Immature natural killer cell (primary cell): Measurements from ENCODE around the gene C9orf57. TPM values are rescaled to one million over a fixed set of nuclear protein-coding genes. Genes with fewer than 3 reads are reported as not detected.
"Not testable (repeated sequence)": the region's sequence is repeated elsewhere in the genome, so short reads cannot be mapped to it uniquely, and the experiment has no call there.

Experiments
- DNase-seq, 3 donors: peaks; one replicate each; pipeline ENCODE4 v3.0.0; 2022; ENCODE audit warnings: mixed read lengths in 1 of 3
- H3K27ac Mint-ChIP-seq, 6 donors: one replicate each; pipeline ENCODE4 v1.8.0; 2020; ENCODE audit warnings: mixed read lengths in 6 of 6, mild to moderate bottlenecking in 5 of 6, inconsistent platforms in 4 of 6, moderate library complexity in 3 of 6
- H3K27me3 Mint-ChIP-seq, 3 donors: one replicate each; pipeline ENCODE4 v1.8.0; 2020 to 2021; ENCODE audit warnings: low read depth in 3 of 3, mild to moderate bottlenecking in 3 of 3, mixed read lengths in 3 of 3, moderate library complexity in 3 of 3, inconsistent platforms in 1 of 3
- H3K36me3 Mint-ChIP-seq, 3 donors: one replicate each; pipeline ENCODE4 v1.8.0; 2020; ENCODE audit warnings: mixed read lengths in 3 of 3, inconsistent platforms in 2 of 3, mild to moderate bottlenecking in 2 of 3
- H3K4me1 Mint-ChIP-seq, 2 donors: one replicate each; pipeline ENCODE4 v1.8.0; 2020; ENCODE audit warnings: inconsistent platforms in 2 of 2, mild to moderate bottlenecking in 2 of 2, mixed read lengths in 2 of 2, moderate library complexity in 1 of 2
- H3K4me3 Mint-ChIP-seq, 5 donors: one replicate each; pipeline ENCODE4 v1.8.0; 2020; ENCODE audit warnings: mild to moderate bottlenecking in 5 of 5, mixed read lengths in 5 of 5, inconsistent platforms in 3 of 5, moderate library complexity in 3 of 5
- H3K9me3 Mint-ChIP-seq, 6 donors: one replicate each; pipeline ENCODE4 v1.8.0; 2020; ENCODE audit warnings: mild to moderate bottlenecking in 6 of 6, mixed read lengths in 6 of 6, inconsistent platforms in 4 of 6, moderate library complexity in 3 of 6
- polyA plus RNA-seq, 3 donors: library from polyadenylated mRNA; unstranded; fragments of 300-500 nt; fragmentation: Illumina TruSeq; gene quantifications; one replicate each; pipeline ENCODE4 v1.2.3, GENCODE V29; 2021

Gene C9orf57, protein sequence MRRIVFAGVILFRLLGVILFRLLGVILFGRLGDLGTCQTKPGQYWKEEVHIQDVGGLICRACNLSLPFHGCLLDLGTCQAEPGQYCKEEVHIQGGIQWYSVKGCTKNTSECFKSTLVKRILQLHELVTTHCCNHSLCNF
- polyA plus RNA-seq: not detected

DNA sequence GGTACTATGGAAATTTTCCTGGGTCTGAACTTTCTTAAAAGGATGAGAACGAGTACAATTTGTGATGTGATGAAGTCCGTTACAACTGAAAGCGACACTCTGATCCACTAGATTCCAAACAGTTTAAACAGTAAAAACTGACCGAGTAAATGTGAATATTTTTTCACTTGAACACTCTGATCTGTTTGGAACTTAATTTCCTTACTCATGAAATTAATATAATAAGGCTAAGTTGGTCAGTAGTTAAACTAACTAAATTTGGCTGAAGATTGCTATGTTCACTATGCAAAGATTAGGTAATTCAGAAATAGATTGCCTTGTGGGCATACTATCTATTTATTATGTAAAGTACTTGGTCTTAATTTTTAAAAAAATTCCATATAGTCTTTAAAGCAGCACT lies at the start of gene C9orf57:
C9orf57 (minus strand) TSS at position 101 of the 400 bp plus-strand sequence. CDS start 1,282 bp downstream, outside the sequence.
- H3K9me3 Mint-ChIP-seq: no peaks in the 10 kb centered on the region
- no peak for DNase-seq
- H3K27ac Mint-ChIP-seq: no peak within 1 kb of the TSS
- no peak within 1 kb of the TSS for H3K4me3 Mint-ChIP-seq
- H3K36me3 Mint-ChIP-seq: no peaks in the 10 kb centered on the region
- no peaks in the 10 kb centered on the region for H3K4me1 Mint-ChIP-seq
- H3K27me3 Mint-ChIP-seq: peaks cover 0 to 2% (median 0%) of the 10 kb centered on the region in 3 donors

DNA sequence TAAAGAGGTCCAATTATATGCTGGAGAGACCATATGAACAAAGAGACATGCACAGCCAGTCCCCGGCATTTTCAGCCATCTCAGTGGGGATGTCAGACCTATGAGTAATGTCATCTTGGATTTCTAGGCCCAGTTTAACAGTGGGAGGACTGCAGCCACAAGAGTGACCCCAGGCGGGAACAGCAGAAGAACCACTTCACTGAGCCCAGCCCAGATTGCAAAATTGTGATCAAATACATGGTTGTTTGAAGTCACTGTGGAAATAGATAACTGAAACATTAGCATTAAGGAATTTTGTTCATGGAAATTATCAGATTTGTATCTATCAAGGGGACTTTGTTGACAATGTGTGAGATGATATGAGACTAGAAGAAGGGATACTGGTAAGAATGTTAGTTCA lies 42.1 kb upstream of the C9orf57 start:
- Mint-ChIP-seq H3K27ac (no peak overlapping the region), H3K9me3 (peaks cover 0 to 10% (median 0%) of the 10 kb centered on the region in 6 donors), H3K36me3 (no peaks in the 10 kb centered on the region), H3K4me1 (no peaks in the 10 kb centered on the region), H3K27me3 (peaks cover 0 to 8% (median 2%) of the 10 kb centered on the region in 3 donors), H3K4me3 (no peak overlapping the region)
- DNase-seq: no peak

DNA sequence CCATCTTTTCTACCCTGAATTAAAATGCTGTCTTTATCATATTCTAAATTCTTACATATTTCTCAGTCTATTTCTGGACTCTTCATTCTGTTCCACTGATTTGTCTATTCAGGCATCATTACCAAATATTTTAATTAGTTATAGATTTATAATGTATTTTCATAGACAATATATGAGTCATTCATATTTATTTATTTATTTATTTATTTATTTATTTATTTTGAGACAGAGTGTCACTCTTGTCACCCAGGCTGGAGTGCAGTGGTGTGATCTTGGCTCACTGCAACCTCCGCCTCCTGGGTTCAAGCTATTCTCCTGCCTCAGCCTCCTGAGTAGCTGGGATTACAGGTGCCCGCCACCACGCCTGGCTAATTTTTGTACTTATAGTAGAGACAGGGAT lies 35.1 kb upstream of the C9orf57 start:
- H3K27me3 Mint-ChIP-seq, DNase-seq, H3K4me1 Mint-ChIP-seq, H3K36me3 Mint-ChIP-seq, H3K27ac Mint-ChIP-seq, H3K4me3 Mint-ChIP-seq, H3K9me3 Mint-ChIP-seq: not testable (repeated sequence)

DNA sequence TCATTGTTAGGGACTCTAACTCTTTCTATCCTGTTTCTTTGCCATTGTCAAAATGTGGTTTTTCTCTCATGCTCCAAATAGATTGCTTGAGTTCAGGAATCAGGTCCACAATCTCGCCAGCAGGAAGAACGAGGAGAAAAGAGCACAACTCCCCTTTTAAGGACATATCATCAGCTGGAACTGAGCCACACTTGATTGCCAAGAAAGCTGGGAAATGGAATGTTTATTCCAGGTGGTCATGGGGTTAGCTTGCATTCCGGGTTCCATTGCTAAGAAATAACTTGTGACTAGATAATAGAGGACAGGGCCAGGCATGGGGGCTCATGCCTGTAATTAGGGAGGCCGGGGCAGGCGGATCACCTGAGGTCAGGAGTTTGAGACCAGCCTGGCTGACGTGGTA lies 32.4 kb upstream of the C9orf57 start:
- H3K36me3 Mint-ChIP-seq: no peaks in the 10 kb centered on the region
- H3K9me3 Mint-ChIP-seq: peaks cover 0 to 6% (median 2%) of the 10 kb centered on the region in 6 donors
- H3K27me3 Mint-ChIP-seq: peaks cover 0 to 5% (median 3%) of the 10 kb centered on the region in 3 donors
- H3K4me1 Mint-ChIP-seq: no peaks in the 10 kb centered on the region
- H3K27ac Mint-ChIP-seq: no peak overlapping the region
- no peak for DNase-seq
- H3K4me3 Mint-ChIP-seq: no peak overlapping the region

DNA sequence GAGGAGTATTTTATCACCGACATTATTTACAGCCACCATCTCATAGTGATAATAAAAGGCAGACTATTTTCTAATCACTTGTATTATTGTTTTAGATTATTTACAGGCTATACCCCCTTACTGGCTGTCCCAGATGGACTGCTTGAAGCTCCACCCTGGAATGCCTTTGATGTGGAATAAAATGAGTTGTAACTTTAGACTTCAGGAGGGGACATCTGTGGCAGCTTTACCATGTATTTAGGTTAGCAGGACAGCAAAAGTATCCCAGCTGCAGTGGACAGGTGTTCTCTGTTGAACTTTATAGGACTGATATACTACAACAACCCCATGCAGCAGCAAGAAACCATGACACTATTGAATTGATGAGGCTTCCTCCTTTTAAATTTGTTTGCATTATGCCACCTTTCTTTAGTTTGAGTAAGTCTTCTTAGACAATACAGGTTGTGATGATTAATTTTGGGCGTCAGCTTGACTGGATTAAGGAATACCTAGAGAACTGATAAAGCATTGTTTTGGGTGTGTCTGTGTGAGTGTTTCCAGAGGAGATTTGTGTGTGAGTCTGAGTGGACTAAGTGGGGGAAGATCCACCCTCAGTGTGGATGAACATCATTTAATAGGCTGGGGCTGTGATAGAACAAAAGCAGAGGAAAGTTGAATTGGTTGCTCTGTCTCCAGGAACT lies 29.2 kb upstream of the C9orf57 start:
- H3K9me3 Mint-ChIP-seq: peaks cover 0 to 4% (median 0%) of the 10 kb centered on the region in 6 donors
- no peak overlapping the region for H3K4me3 Mint-ChIP-seq
- H3K27me3 Mint-ChIP-seq: peaks cover 0 to 4% (median 0%) of the 10 kb centered on the region in 3 donors
- no peak overlapping the region for H3K27ac Mint-ChIP-seq
- no peaks in the 10 kb centered on the region for H3K36me3 Mint-ChIP-seq
- no peak for DNase-seq
- no peaks in the 10 kb centered on the region for H3K4me1 Mint-ChIP-seq

DNA sequence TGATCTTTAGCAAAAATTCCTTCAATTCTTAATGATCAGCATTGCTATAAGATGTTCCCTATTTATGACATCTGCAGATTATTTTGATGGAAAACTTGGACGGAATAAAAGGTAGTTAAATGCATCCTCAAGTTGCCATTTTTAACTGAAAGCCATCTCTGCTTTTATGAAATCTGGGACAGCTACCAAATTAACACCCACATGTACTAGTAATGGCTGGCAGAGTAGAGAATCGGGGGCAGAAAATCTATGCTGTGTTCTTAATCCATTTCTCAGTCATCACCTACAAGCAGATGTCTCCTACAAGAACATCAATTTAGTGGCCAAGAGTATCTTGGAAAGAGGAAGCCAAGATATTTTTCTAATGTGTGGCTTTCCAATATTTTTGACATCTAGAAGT lies 22.1 kb upstream of the C9orf57 start:
- Mint-ChIP-seq H3K9me3 (peaks cover 0 to 8% (median under 1%) of the 10 kb centered on the region in 6 donors), H3K27me3 (peaks cover 0 to 7% (median 2%) of the 10 kb centered on the region in 3 donors), H3K4me3 (no peak overlapping the region), H3K27ac (no peak overlapping the region), H3K4me1 (no peaks in the 10 kb centered on the region), H3K36me3 (no peaks in the 10 kb centered on the region)
- DNase-seq: no peak

DNA sequence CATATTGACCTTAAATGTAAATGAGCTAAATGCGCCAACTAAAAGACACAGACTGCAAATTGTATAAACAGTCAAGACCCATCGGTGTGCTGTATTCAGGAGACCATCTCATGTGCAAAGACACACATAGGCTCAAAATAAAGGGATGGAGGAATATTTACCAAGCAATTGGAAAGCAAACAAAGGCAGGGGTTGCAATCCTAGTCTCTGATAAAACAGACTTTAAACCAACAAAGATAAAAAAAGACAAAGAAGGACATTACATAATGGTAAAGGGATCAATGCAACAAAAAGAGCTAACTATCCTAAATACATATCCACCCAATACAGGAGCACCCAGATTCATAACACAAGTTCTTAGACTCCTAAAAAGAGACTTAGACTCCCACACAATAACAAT lies 14.3 kb upstream of the C9orf57 start:
- not testable (repeated sequence) for DNase-seq, H3K4me1 Mint-ChIP-seq, H3K27ac Mint-ChIP-seq, H3K4me3 Mint-ChIP-seq, H3K36me3 Mint-ChIP-seq
- H3K9me3 Mint-ChIP-seq: peaks cover 0 to 30% (median 8%) of the 10 kb centered on the region in 6 donors
- H3K27me3 Mint-ChIP-seq: peaks cover 0 to 19% (median 1%) of the 10 kb centered on the region in 3 donors

DNA sequence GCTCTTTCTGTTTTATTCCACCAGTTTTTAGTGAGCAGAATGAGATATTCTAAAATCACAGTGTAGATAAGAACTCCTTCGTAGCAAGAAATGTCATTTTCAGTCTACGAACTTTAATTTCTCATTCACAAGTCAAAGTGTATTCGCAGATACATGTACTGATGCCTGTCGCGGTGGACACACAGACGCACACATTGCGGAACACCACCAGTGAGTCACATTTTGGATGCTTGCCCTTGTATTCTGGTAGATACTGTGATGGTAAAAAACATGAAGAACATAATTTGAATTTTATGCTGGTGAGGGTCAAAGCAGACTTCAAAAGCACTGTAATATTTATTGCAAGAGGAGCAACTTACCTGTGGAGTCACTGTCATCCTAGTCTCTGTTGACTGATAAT lies 4.7 kb upstream of the C9orf57 start:
- H3K27ac Mint-ChIP-seq: no peak overlapping the region
- no peaks in the 10 kb centered on the region for H3K4me1 Mint-ChIP-seq

DNA sequence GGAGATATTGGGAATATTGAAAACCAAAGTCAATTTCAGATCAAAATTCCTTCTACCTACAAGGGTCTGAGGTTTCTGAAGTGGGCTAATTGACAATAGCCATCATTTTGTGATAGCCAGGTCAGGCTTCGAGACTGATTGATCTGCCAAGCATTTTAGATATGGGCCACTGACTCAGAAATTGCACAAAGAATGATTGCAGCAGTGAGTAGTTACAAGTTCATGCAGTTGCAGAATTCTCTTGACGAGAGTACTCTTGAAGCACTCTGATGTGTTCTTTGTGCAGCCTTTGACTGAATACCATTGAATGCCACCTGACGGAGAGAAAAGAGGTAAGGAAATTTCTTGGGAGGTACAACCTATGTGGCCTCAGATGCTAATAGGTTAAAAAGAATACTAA lies 8.3 kb downstream of the C9orf57 start:
- Mint-ChIP-seq H3K27ac (no peak overlapping the region), H3K9me3 (no peaks in the 10 kb centered on the region), H3K4me3 (no peak overlapping the region), H3K27me3 (peaks cover 0 to 4% (median 0%) of the 10 kb centered on the region in 3 donors), H3K4me1 (no peaks in the 10 kb centered on the region), H3K36me3 (no peaks in the 10 kb centered on the region)
- no peak for DNase-seq

More for the DNA sequence above, 4.7 kb upstream of the C9orf57 start:
- Mint-ChIP-seq H3K27me3 (peaks cover 2 to 7% (median 6%) of the 10 kb centered on the region in 3 donors), H3K4me3 (no peak overlapping the region), H3K9me3 (peaks cover 0 to 2% (median 0%) of the 10 kb centered on the region in 6 donors), H3K36me3 (no peaks in the 10 kb centered on the region)
- DNase-seq: no peak

DNA sequence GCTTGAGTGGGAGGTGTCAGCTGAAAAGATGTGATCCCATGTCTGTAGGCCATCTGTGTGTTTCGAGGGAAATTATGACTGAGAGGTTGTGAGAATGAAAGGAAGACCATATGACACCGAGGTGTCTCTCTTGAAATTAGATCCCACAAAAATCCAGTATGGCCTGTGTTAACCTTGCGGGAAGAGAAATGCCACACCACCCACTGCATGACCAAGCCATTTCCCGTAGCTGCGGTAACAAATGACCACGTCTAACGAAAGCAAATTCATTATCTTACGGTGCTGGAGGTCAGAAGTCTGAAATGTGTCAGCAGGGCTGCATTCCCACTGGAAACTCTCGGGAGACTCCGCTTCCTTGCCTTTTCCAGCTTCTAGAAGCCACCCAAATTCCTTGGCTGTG lies 11.6 kb downstream of the C9orf57 start:
- DNase-seq: no peak
- no peaks in the 10 kb centered on the region for H3K9me3 Mint-ChIP-seq
- peaks cover 0 to 8% (median 0%) of the 10 kb centered on the region in 3 donors for H3K27me3 Mint-ChIP-seq
- H3K4me1 Mint-ChIP-seq: no peaks in the 10 kb centered on the region
- no peak overlapping the region for H3K4me3 Mint-ChIP-seq
- no peaks in the 10 kb centered on the region for H3K36me3 Mint-ChIP-seq
- no peak overlapping the region for H3K27ac Mint-ChIP-seq

DNA sequence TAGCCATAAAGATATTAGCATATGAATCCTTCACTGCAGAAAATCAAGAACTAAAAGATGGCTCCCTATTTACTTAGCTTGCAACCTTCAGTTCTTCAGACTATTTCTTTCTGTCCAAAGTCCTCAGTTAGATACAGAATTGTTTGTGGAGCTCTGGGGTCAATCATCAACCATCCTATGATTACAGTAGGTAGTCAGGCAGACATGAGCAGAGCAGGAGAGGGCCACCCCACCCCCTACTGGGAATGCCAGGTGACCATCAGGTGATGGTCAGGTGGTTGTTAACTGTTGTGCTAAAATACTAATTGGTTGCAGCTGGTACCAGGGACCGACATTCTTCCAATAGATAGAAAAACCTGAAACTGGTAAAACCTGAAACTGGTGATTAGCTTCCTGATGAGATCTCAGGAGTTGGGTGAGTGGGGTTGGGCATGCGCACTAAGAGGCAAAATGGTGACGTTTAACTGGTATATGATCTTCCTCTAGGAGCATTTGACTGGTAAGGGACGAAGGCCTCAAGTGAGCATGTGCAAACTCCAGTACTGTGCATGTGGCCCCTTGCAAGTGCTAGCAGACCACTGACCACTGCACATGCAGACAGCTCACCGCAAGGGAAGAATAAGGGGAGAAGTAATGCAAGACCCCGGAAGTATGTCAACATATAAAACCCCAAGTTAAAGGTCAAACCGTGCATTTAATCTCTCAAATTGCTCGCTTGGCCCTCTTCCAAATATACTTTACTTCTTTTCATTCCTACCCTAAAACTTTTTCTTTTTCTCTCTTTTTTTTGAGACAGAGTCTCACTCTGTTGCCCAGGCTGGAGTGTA lies 13.6 kb downstream of the C9orf57 start:
- Mint-ChIP-seq H3K4me3 (no peak overlapping the region), H3K4me1 (no peaks in the 10 kb centered on the region), H3K27me3 (peaks cover 0 to 9% (median 2%) of the 10 kb centered on the region in 3 donors), H3K27ac (no peak overlapping the region), H3K36me3 (no peaks in the 10 kb centered on the region), H3K9me3 (no peaks in the 10 kb centered on the region)
- no peak for DNase-seq

DNA sequence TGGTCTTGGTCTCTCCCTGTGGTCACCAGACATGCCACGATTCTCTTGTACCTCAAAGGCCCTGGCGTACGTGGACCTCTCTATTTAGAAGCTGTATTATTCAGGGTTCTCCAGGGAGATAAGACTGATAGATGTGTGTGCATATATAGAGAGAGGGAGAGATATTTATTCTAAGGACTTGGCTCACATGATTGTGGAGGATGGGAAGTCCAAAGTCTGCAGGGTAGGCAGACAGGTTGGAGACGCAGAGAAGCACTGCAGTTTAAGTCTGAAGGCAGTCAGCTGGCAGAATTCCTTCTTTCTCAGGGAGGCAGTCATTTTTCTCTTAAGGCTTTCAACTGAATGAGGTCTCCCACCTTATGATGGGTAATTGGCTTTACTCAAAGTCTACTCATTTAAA lies 16.3 kb downstream of the C9orf57 start:
- Mint-ChIP-seq H3K27me3 (peaks cover 2 to 9% (median 5%) of the 10 kb centered on the region in 3 donors), H3K9me3 (no peaks in the 10 kb centered on the region), H3K4me1 (peaks cover under 1 to 2% of the 10 kb centered on the region in 2 donors), H3K4me3 (no peak overlapping the region), H3K27ac (no peak overlapping the region), H3K36me3 (no peaks in the 10 kb centered on the region)
- no peak for DNase-seq

DNA sequence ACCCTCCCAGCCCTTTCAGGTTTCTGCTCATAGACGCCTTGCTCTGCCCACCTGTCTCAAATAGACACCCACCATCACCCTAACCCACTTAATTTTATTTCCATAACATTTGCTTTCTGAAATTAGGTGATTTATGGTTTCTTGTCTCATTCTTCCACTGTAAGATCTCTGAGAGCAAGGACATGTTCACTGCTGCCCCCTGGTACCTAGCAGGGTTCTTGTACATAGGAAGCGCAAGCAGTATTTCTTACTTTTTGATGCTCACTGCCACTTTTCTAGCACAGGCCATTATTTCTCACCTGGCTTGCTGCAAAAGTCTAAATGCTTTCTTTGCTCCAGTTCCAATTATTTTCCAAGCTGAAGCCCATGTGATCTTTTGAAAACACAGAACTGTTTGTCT lies 16.8 kb downstream of the C9orf57 start:
- H3K27ac Mint-ChIP-seq: no peak overlapping the region
- no peak overlapping the region for H3K4me3 Mint-ChIP-seq
- peaks cover 2 to 6% of the 10 kb centered on the region in 2 donors for H3K4me1 Mint-ChIP-seq
- H3K27me3 Mint-ChIP-seq: peaks cover 2 to 9% (median 5%) of the 10 kb centered on the region in 3 donors
- H3K36me3 Mint-ChIP-seq: no peaks in the 10 kb centered on the region
- DNase-seq: no peak
- no peaks in the 10 kb centered on the region for H3K9me3 Mint-ChIP-seq

DNA sequence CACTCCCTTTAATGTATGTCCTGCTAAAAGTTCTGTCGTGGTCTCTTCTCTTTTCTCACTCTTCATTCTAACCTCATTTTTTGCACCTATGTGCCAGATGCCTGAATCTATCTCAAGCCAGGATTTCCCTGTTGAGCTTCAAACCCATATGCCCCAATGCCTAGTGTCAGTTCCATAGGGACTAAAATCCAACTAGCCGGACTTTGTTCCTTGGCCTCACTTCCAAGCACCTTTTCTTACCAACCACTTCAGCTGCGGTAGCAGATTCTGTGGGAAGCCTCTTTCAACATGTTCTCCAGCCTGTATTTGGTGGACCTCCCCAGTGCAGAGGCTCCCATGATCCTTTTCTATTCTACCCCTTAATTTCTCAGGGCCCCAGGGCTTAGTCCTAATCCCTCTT lies 17.5 kb downstream of the C9orf57 start:
- H3K9me3 Mint-ChIP-seq: no peaks in the 10 kb centered on the region
- H3K27ac Mint-ChIP-seq: no peak overlapping the region
- no peak overlapping the region for H3K4me3 Mint-ChIP-seq
- DNase-seq: no peak
- peaks cover 2 to 6% of the 10 kb centered on the region in 2 donors for H3K4me1 Mint-ChIP-seq
- H3K36me3 Mint-ChIP-seq: no peaks in the 10 kb centered on the region
- H3K27me3 Mint-ChIP-seq: peaks cover 2 to 9% (median 5%) of the 10 kb centered on the region in 3 donors
